HT1080 (cell line): ENCODE data around the gene PDE2A. TPM values are rescaled to one million over a fixed set of nuclear protein-coding genes. Genes with fewer than 3 reads are reported as not detected.

Experiments used
- DNase-seq: peaks from one replicate; pipeline ENCODE4 v3.0.0-alpha.2; 2015; ENCODE audit warnings: low read depth
- small RNA-seq: library from RNA; depleted of rRNA; stranded (forward); fragments of <200 nt; gene quantifications from one replicate; pipeline ENCODE3, GENCODE V24; 2014
- total RNA-seq: library from RNA; depleted of rRNA; stranded (reverse); fragments of >200 nt; shearing (Covaris generic); gene quantifications from 2 replicates; pipeline ENCODE4 v1.2.3, GENCODE V29; 2014; rRNA removed

The PDE2A gene
- total RNA-seq, 1 experiment from 2014 or later: 7.7 TPM

DNA sequence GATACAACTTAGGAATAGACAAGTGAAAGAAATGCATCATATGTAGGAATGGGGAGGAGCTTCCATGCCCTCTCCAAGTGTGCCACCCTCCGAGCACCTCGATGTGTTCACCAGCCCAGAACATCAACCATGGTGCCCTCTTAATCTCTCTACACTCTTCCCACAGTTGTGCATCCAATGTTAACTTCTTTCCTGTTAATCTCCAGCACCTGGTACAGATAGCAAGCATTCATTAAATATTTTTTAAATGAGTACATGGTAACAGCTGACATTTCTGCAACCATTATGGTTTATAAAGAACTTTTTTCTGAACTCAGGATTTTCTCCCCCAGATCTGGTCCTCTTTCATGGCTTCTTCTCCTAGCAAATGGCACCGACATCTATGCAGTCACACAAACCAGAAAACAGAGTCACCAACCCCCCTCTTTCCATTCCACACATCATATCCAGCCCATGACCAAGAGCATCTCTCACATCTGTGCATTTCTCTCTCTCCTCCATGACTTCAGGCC, 121.8 kb downstream of the PDE2A start:
- DNase-seq: no peak

DNA sequence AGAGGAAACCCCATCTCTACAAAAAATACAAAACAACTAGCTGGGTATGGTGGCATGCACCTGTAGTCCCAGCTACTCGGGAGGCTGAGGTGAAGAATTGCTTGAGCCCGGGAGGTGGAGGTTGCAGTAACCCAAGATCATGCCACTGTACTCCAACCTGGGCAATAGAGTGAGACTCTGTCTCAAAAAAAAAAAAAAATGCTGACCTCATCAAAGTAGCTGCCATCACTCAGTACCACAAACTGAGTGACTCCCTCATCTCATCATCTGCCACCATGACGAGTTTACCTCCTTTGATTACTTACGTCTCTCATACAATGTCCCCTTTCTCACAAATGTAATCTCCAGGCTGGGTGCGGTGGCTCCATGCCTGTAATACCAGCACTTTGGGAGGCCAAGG, 122.7 kb downstream of the PDE2A start:
- no peak for DNase-seq

DNA sequence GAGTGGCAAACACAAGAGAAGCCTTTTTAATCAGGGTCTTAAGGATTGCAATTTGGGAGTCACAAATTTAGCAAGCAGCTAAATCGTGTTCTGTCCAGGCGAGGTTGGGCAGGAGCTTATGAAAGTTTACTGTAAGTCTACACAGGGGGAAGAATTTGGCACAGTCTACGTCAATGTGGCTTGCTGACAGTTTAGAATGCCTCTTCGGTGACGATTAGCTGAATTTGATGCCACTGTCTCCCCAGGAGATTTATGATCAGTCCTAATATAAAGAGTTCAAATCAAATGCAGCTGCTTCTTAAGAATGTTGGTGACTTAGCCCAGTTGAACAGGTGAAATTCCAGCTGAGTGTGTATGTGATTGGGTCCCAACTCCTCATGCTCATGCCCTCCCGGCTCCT, 125.8 kb downstream of the PDE2A start:
- DNase-seq: no peak

DNA sequence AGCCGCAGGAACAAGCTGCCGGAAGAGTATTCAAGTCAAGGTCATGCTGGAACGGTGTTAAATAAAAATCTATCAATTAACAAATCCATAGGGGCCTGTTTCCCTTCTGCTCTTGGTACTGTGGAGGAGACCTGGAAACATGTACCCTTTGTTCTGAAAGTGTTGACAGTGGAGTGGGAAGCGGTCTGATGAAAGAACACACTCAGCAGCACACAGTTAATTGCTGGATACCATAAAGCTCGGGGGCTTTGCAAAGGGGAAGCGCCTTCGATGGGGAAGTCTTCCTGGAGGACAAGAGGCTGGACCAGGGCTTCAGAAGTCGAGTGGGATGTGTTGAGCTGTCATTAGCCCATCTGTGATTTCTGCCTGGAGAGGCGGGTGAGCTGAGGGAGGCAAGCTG, 127.4 kb downstream of the PDE2A start:
- no peak for DNase-seq

DNA sequence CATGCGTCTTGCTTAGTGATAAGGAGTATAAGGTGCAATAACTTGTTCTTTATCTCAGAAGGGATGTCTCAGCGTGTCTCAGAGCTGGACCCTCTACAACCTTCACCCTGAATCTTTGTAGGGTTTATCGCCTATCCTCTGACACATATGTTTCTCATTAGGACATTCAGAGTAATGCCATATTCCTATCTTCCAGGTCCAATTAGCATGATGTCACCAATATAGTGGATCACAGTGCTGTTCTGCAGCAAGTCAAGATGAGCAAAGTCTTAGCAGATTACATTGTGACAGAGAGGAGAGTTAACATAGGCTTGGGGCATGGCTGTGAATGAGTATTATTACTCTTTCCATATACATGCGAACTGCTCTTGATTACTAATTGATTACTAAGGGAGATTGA, 129.6 kb downstream of the PDE2A start:
- DNase-seq: no peak

DNA sequence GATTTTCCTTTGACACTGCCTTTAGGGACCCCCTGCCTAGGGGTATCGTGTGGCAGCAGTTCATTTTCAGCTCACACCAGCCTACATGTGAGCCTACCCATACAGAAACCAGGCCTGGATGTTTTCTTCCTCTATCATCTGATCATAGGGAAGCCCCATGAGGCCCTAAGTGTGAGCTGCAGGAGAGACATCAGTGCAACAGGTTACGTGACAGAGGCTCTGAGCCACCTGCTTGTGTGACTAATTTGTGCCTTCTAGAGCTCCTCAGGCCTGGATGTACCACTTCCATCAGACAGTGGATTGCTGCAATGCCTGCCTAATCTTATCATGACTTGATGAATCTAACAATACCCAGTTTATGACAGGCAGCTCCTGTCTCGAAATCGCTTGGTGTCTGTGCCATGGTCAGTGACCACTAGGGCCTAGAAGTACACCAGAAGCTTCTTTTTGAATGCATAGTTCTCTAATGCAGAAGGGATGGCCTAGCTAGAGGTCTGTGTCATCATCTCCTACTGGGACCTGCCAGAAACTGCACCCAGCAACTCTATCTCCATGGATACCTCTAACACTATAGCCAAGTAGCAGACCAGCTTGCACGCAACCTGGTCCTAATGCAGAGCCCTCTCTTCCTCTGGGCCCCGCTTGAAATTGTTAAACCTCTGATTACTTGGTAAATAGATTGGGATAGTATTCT, 130.2 kb downstream of the PDE2A start:
- DNase-seq: no peak

DNA sequence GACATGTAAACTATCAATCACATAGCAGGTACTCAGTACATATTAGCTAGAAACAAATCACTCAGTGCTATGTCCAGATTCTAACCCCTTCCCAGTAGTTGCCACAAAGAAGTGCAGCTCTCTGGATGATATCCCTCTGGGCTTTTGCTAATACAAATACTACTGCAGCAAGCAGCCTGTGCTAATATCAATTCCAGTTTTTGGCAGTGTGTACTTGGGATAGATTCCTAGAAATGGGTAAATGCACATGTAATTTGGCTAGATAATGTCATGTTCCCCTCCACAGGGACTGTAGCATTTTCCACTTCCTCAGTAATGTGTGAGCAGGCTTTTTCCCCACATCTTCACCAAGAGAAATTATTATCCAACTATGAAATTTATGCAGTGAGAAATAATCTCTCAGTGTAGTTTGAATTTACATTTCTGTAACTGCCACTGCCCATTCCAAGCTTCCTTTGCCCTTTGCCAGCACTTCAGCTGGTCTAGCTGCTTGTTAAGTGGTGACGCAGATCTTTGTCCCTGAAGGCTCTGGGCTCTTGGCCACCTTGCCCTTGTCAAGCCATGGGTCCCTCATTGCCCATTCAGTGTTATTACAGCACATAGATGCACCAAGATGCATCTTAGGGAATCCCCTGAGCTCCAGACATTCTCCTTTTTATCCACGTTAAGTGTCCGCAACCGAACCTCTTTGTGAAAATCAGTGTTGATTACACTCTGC, 132.8 kb downstream of the PDE2A start:
- no peak for DNase-seq

DNA sequence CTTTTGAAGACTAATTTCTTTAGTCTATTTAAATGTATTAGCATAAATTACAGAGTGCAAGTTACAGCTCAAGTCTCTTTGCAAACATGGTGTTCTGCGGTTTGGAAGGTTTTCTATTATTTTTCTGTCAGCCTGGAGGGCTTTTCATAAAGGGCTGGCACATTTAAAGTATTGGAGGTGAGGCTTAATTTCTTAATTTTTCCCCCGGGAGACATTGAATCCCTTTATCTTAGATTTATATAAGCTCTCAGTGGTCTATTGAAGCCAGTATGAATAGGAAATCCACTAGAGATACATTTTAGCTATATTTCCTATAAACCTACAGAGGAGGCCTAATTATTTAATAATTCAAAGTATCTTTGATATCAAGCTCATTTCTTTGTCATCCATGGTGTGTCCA, 137.2 kb downstream of the PDE2A start:
- no peak for DNase-seq

DNA sequence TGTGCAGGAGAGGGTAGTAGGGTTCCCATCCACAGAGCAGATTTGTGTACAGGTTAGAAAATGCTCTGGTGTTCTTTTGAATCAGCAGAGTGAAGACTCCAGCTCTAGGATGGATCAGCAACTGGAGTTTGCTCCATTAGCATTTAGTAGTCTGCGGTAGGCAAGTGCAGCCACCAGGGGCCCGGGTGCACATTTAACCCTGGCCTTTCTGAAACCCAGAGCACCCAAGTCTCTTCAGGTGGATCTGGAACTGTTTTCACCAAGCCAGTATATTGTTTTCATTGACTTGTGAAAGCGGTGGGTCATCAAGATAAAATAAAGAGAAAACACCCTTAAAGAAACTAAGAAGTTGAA, 139.1 kb downstream of the PDE2A start:
- no peak for DNase-seq

DNA sequence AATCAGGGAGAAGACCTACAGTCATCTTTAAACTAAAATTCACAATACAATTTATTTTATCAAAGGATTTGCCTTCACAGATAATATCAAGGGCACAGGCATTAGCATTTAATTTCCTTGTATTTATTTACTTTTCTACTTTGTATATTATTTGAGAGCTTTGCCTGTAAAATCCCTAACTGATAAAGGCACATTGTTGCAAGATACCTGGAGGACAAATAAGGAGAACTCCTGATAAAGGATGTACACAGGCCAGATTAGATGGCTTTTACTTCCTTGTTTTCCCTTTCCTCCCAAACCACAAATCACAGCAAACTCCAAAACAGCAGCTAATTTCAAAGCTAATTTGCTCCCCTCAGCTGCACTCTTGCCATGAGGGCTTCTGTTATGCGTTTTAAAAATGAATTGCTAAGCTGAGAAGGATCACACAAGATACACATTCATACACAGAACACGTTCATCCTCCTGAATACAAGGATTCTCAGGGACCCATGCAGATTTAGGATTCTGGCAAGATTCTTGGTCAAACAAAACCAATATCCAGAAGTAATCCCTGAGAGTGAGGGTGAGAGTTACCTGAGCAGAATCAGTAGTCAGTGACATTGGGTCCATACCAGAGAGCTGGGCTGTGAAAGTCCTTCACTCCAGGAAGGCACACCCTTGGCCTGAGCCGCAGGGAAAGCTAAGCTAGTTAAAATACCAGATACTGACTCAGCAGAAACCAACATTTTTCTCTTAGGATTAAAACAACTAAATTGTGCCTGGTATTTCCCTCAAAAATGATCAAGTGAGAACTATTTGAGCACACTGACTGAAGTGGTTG, 139.6 kb downstream of the PDE2A start:
- DNase-seq: no peak

DNA sequence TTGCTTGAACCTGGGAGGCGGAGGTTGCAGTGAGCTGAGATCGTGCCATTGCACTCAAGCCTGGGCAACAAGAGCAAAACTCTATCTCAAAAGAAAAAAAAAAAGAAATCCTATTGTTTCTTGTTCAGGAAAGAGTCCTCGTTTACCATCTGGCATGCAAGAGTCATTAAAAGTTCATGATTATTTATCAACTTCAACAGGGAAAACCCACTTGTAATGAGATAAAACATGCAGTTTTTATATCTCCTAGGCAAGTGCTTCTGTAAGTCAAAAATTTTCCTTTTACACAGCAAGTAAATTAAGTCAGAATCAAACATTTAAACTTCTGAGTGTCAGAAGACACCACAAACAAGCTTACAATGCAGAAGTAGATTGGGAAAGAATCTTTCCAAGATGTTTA, 145.2 kb downstream of the PDE2A start:
- no peak for DNase-seq

DNA sequence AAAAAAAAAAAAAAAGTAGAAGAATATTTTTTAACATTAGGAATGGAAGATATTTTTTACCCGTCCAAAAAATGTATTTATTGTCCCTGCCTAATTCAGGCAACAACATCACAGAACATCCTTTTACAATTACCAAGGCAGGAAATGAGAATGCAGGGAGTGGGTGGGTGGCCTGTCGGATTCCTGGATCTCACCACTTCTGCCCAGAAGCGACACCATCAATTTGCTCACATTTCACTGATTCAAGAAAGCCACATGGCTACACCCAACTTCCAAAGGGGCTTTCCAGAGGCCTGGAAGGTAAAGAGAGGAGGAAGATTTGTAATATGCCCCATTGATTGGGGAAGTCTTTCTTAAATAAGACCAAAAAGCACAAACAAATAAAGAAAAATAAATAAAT, 146.1 kb downstream of the PDE2A start:
- DNase-seq: no peak

Small RNA genes lying within 50 kb of the gene (small RNA-seq; reads per million reads assigned to genes)
- gene MIR139 (0.20 reads per million), gene RNU7-105P (not detected)

Other genes with a start within 250 kb of the PDE2A start
- gene CLPB, start 239.9 kb downstream of the PDE2A start, total RNA-seq: 45.4 and 46.9 TPM in 2 replicates
- gene ARAP1, start 78.0 kb upstream of the PDE2A start, total RNA-seq: 67.3 and 87.4 TPM in 2 replicates
- gene STARD10, start 119.6 kb upstream of the PDE2A start, total RNA-seq: 31.2 and 41.0 TPM in 2 replicates
- gene ATG16L2, start 140.0 kb upstream of the PDE2A start, total RNA-seq: 6.2 and 8.6 TPM in 2 replicates